GM18508 (cell line): ENCODE measurements around the gene ENO2.

Source experiments
- ATAC-seq: cut with Tn5 transposase; IDR thresholded peaks from one replicate; pipeline ENCODE4 v1.9.1; 2021; ENCODE audit warnings: moderate number of reproducible peaks; ENCODE audit not compliant: insufficient read depth, unreplicated experiment

The ENO2 gene

GRCh38 chr12:6946033-6946919 lies 31.9 kb downstream of the ENO2 start:
- ATAC-seq, result no peak

GRCh38 chr12:6946920-6947374 lies 32.6 kb downstream of the ENO2 start:
- no peak for ATAC-seq

GRCh38 chr12:6947615-6948014 lies 33.2 kb downstream of the ENO2 start:
- ATAC-seq, result no peak

- no peak for ATAC-seq
These were observed 34.7 kb downstream of the ENO2 start for GRCh38 chr12:6948873-6949594.

GRCh38 chr12:6950401-6950801 lies 36.0 kb downstream of the ENO2 start:
- ATAC-seq, result no peak

GRCh38 chr12:6950811-6951540 lies 36.6 kb downstream of the ENO2 start, which contains the start of gene PTPN6:
TSS of gene PTPN6 (plus strand) at chr12:6951356. CDS start at chr12:6951513, 157 bp downstream.
- ATAC-seq, result no peak

- ATAC-seq, result no peak
These were observed 37.3 kb downstream of the ENO2 start for GRCh38 chr12:6951551-6952120.

GRCh38 chr12:6952121-6952862 lies 37.9 kb downstream of the ENO2 start:
- no peak for ATAC-seq

GRCh38 chr12:6952863-6953441 lies 38.6 kb downstream of the ENO2 start:
- no peak for ATAC-seq

- no peak for ATAC-seq
These were observed 39.3 kb downstream of the ENO2 start for GRCh38 chr12:6953442-6954315.

- ATAC-seq, result no peak
These were observed 40.1 kb downstream of the ENO2 start for GRCh38 chr12:6954316-6955107.

- ATAC-seq, result no peak
These were observed 41.0 kb downstream of the ENO2 start for GRCh38 chr12:6955108-6956020.

GRCh38 chr12:6956021-6956727 lies 41.8 kb downstream of the ENO2 start:
- no peak for ATAC-seq

GRCh38 chr12:6957151-6957701 lies 42.8 kb downstream of the ENO2 start:
- ATAC-seq, result no peak

- no peak for ATAC-seq
These were observed 43.6 kb downstream of the ENO2 start for GRCh38 chr12:6957741-6958608.
